Body of pancreas (tissue), 4 donors: ENCODE measurements around the gene OR52A1.

Source experiments
- POLR2A ChIP-seq, 3 donors: fragments of 450-650 bp; IDR thresholded peaks; one replicate each; pipeline ENCODE4 v1.6.1; 2016; ENCODE audit warnings: antibody characterized with exemption in 3 of 3, mild to moderate bottlenecking in 2 of 3
- TF ChIP-seq, protein P1 (sequence below), 7 experiments: fragments of 450-650 bp in 4 of 7; fragments of 200-600 bp in 3 of 7; sonication (generic) in 3 of 7; IDR thresholded peaks; one replicate each; pipeline ENCODE4 v1.5.1; 2016 to 2019; ENCODE audit warnings: antibody characterized with exemption in 7 of 7

- no peak for TF ChIP-seq POLR2A (IDR thresholded peaks at IDR 0.05)
- TF ChIP-seq, protein P1, sequence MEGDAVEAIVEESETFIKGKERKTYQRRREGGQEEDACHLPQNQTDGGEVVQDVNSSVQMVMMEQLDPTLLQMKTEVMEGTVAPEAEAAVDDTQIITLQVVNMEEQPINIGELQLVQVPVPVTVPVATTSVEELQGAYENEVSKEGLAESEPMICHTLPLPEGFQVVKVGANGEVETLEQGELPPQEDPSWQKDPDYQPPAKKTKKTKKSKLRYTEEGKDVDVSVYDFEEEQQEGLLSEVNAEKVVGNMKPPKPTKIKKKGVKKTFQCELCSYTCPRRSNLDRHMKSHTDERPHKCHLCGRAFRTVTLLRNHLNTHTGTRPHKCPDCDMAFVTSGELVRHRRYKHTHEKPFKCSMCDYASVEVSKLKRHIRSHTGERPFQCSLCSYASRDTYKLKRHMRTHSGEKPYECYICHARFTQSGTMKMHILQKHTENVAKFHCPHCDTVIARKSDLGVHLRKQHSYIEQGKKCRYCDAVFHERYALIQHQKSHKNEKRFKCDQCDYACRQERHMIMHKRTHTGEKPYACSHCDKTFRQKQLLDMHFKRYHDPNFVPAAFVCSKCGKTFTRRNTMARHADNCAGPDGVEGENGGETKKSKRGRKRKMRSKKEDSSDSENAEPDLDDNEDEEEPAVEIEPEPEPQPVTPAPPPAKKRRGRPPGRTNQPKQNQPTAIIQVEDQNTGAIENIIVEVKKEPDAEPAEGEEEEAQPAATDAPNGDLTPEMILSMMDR (IDR thresholded peaks at IDR 0.05): no peak
These were observed 2.8 kb downstream of the OR52A1 start for GRCh38 chr11:5151713-5152153.
